Measurements from ENCODE around the gene FNDC3B.

The FNDC3B gene

GRCh38 chr3:172068977-172069376 lies 29.6 kb downstream of the FNDC3B start:
- TF ChIP-seq USF1 (IDR thresholded peaks at IDR 0.05): no peak
- TF ChIP-seq RAD21 (IDR thresholded peaks at IDR 0.05; ENCODE audit: low read depth): no peak
- no peak for TF ChIP-seq TCF12 (IDR thresholded peaks at IDR 0.05; ENCODE audit: low read depth)
- no peak for TF ChIP-seq CREB1 (IDR thresholded peaks at IDR 0.05; ENCODE audit: low read depth)
- TF ChIP-seq NFIC (IDR thresholded peaks at IDR 0.05): no peak
- TF ChIP-seq, protein P1, sequence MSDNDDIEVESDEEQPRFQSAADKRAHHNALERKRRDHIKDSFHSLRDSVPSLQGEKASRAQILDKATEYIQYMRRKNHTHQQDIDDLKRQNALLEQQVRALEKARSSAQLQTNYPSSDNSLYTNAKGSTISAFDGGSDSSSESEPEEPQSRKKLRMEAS (IDR thresholded peaks at IDR 0.05): no peak
- no peak for TF ChIP-seq TAF1 (IDR thresholded peaks at IDR 0.05; ENCODE audit: low read depth)

- TF ChIP-seq RAD21 (IDR thresholded peaks at IDR 0.05; ENCODE audit: low read depth): no peak
- TF ChIP-seq ZBTB7A (IDR thresholded peaks at IDR 0.05; ENCODE audit: low read depth): no peak
- TF ChIP-seq NFIC (IDR thresholded peaks at IDR 0.05): no peak
- TF ChIP-seq YY1 (IDR thresholded peaks at IDR 0.05; ENCODE audit: low read depth): no peak
- TF ChIP-seq TAF1 (IDR thresholded peaks at IDR 0.05; ENCODE audit: low read depth): no peak
- TF ChIP-seq CEBPB (IDR thresholded peaks at IDR 0.05): no peak
- TF ChIP-seq CREB1 (IDR thresholded peaks at IDR 0.05; ENCODE audit: low read depth): no peak
- no peak for TF ChIP-seq TCF12 (IDR thresholded peaks at IDR 0.05; ENCODE audit: low read depth)
- no peak for TF ChIP-seq EGR1 (IDR thresholded peaks at IDR 0.05)
- no peak for TF ChIP-seq REST (IDR thresholded peaks at IDR 0.05; ENCODE audit: low read depth)
- TF ChIP-seq USF1 (IDR thresholded peaks at IDR 0.05): no peak
- no peak for TF ChIP-seq FOXM1 (IDR thresholded peaks at IDR 0.05; ENCODE audit: borderline replicate concordance, low read depth)
- TF ChIP-seq, protein P1 (IDR thresholded peaks at IDR 0.05): no peak
- no peak for TF ChIP-seq TEAD4 (IDR thresholded peaks at IDR 0.05)
- no peak for TF ChIP-seq EP300 (IDR thresholded peaks at IDR 0.05; ENCODE audit: borderline replicate concordance)
These were observed 30.1 kb downstream of the FNDC3B start for GRCh38 chr3:172069478-172069877.

DNA sequence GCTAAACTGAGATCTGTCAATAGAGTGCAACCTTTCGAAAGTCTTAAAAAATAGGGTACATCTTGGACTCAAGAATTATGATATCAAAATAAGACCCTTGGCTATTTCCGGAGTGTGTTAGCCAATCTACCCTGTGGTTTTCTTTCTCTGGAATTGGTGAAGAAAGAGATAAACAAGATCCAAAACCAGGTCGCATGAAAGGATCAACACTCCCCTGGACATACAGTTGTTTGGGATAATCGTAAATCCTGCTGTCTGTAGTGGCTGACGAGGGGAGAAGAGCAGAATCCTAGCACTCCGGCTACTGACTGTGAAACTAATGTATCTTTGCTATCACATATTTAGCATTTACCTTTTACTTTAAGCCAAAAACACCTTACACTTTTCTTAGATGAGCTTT lies 30.9 kb downstream of the FNDC3B start:
- TF ChIP-seq TCF12 (IDR thresholded peaks at IDR 0.05; ENCODE audit: low read depth) (no peak), USF1 (IDR thresholded peaks at IDR 0.05) (no peak)

DNA sequence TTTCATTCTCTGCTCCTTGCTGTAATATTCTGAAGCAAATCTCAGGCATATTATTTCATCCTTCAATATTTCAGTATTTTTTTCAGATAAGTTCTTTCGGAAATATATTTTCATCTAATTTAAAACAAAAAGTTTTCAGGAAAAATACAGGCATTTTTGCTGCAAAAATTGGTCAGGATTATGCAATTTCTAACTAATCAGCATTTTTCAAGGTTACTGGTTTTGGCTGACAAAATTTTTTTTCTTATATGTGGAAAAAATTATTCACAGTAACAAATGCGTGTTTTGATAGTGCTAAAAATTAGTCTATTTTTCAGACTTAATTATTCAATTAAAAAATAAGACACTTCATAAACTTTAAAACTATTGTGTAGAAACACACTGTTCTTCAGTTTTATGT lies 31.4 kb downstream of the FNDC3B start:
- no peak for TF ChIP-seq EGR1 (IDR thresholded peaks at IDR 0.05)
- no peak for TF ChIP-seq CEBPB (IDR thresholded peaks at IDR 0.05)
- TF ChIP-seq REST (IDR thresholded peaks at IDR 0.05; ENCODE audit: low read depth): no peak
- TF ChIP-seq TEAD4 (IDR thresholded peaks at IDR 0.05): no peak
- no peak for TF ChIP-seq NFIC (IDR thresholded peaks at IDR 0.05)
- no peak for TF ChIP-seq TAF1 (IDR thresholded peaks at IDR 0.05; ENCODE audit: low read depth)
- no peak for TF ChIP-seq YY1 (IDR thresholded peaks at IDR 0.05; ENCODE audit: low read depth)
- no peak for TF ChIP-seq FOXM1 (IDR thresholded peaks at IDR 0.05; ENCODE audit: borderline replicate concordance, low read depth)
- no peak for TF ChIP-seq TCF12 (IDR thresholded peaks at IDR 0.05; ENCODE audit: low read depth)
- TF ChIP-seq EP300 (IDR thresholded peaks at IDR 0.05; ENCODE audit: borderline replicate concordance): no peak

DNA sequence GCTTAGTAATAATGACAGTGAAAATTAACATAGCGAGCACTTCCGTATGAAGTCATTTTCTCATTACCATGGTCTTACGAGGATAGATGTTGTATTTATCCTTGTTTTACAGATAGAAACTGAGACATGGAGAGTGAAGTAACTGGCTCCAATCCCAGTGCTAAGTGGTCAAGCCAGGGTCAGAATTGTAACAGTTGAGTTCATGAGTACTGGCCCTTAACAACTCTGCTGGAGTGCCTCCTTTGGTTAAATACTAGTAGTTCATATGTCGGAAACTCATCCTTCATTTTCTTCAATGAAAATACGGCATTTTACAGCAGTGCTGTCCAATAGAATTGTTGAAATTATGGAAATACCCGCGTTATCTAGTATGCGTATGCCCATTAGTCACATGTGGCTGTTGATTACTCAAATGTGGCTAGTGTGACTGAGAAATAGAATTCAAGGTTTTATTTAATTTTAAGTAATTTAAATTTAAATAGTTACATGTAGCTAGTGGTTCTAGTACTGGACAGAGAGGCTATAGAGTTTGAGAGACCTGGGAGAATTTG lies 32.5 kb downstream of the FNDC3B start:
- TF ChIP-seq EP300 (IDR thresholded peaks at IDR 0.05; ENCODE audit: borderline replicate concordance) (no peak), YY1 (IDR thresholded peaks at IDR 0.05; ENCODE audit: low read depth) (no peak), TEAD4 (IDR thresholded peaks at IDR 0.05) (no peak), EGR1 (IDR thresholded peaks at IDR 0.05) (no peak), TAF1 (IDR thresholded peaks at IDR 0.05; ENCODE audit: low read depth) (no peak), REST (IDR thresholded peaks at IDR 0.05; ENCODE audit: low read depth) (no peak), USF1 (IDR thresholded peaks at IDR 0.05) (no peak), RAD21 (IDR thresholded peaks at IDR 0.05; ENCODE audit: low read depth) (no peak), CEBPB (IDR thresholded peaks at IDR 0.05) (no peak), TCF12 (IDR thresholded peaks at IDR 0.05; ENCODE audit: low read depth) (no peak), ZBTB7A (IDR thresholded peaks at IDR 0.05; ENCODE audit: low read depth) (no peak), CREB1 (IDR thresholded peaks at IDR 0.05; ENCODE audit: low read depth) (no peak), FOXM1 (IDR thresholded peaks at IDR 0.05; ENCODE audit: borderline replicate concordance, low read depth) (no peak), NFIC (IDR thresholded peaks at IDR 0.05) (no peak)
- TF ChIP-seq, protein P1 (IDR thresholded peaks at IDR 0.05): no peak

Data from Ishikawa (cell line).